NCI-H2081 (cell line): ENCODE data around the gene TRIM26.
"Not testable (repeated sequence)": the region's sequence is repeated elsewhere in the genome, so short reads cannot be mapped to it uniquely, and the experiment has no call there.

Source experiments
- DNase-seq, 2 experiments: peaks; one replicate each; lab custom pipeline; 2025; lab: John Stamatoyannopoulos, UW

Gene TRIM26

GRCh38 chr6:30171677-30172471, 41.3 kb downstream of the TRIM26 start:
- DNase-seq = no peak

DNA sequence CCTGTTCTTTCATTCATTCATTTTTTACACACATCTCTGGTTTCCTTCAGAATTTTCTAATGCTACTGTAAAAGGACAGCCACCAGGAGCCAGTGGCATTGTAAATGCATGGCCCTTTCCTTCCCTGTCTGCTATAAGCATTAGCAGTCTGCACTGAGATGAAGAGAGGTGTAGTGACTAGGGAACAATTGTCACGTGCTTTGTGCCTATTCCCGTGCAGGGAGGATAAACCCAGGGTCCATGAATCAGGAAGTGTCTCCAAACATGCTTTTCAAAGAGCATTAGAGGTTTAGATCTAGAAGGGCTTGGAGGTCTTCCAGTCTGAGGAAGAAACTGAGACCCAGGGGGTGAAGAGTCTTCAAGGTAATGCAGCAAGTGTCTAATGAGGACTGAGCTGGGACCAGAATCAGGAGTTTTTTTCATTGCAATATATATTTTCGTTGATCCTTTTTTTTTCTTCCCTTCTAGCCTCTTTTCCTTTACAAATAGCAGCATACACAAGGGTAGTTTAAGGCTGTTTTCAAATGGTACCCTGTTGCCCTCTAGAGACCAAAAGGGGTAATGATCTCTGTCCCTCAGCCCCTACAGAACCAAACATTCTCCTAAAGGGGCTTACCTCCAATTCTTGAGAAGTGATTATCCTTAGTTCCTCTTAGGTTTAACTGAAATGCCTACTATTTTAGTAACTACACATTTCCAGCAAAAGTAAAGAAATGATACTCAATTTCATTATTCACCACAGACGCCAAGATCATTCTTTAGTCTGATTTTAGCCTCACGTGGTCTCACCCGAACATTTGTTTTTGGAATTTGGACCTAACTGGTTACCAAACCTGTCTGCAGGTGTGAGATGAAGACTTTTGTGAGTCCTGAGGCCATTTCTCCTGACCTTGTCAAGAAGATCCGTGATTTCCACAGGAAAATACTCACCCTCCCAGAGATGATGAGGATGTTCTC, 43.3 kb downstream of the TRIM26 start:
- peak; percentile 17 to 48 for DNase-seq

- no peak for DNase-seq
Observed at GRCh38 chr6:30168741-30169140, 44.5 kb downstream of the TRIM26 start.

- no peak for DNase-seq
Observed at GRCh38 chr6:30167101-30167500, 46.1 kb downstream of the TRIM26 start.

DNA sequence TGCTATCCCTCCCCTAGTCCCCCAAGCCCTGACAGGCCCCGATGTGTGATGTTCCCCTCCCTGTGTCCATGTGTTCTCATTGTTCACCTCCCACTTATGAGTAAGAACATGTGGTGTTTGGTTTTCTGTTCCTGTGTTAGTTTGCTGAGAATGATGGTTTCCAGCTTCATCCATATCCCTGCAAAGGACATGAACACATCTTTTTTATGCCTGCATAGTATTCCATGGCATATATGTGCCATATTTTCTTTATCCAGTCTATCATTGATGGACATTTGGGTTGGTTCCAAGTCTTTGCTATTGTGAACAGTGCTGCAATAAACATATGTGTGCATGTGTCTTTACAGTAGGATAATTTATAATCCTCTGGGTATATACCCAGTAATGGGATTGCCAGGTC, 48.0 kb downstream of the TRIM26 start:
- DNase-seq = not testable (repeated sequence)

DNA sequence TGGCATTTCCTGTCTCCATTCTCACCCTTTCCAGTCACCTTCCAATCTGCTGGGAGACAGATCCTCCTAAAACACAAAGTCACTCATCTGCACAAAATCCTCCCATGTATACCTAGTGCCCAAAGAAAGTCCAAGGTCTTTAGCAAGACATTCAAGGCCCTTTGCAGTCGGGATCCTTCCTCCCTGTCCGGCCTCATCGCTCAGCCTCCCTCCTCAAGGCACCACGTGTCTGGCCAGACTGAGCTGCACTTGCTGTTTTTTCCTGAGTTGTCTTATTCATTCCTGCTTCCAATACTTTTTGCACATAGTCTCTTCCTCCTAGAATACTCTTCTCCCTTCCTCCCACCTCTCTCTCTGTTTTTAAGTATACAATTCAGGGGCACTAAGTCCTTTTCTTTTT, 48.5 kb downstream of the TRIM26 start:
- no peak for DNase-seq

DNA sequence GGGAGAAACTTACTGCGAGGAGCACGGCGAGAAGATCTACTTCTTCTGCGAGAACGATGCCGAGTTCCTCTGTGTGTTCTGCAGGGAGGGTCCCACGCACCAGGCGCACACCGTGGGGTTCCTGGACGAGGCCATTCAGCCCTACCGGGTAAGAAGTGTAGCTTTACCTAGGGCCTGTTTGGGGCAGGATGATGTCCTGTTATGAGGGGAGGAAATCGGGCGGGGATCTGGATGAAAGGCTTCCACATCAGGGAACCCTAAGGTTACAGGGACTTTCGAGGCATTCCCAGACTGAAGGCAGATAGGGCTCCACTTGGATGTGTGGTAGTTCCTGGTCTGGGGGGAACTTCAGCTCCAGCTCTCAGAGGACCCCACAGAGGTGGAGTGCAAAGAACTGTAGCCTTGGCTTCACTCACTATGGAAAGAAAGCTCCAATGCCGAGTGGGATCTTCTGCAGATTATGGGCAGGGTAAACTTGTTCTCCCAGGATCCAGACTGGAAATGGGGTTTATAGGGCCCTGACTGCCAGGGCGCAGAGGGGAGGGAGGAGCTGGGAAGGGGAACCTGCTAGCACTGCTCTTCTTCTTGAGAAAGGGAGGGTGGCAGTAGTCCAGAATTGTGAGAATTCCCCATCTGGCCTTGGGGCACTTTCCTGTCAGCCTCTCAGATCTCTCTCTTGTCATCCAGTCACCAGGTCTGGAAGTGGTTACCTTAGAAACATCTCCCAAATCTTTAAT, 49.1 kb downstream of the TRIM26 start:
- no peak for DNase-seq

- no peak for DNase-seq
Observed at GRCh38 chr6:30163090-30163917, 49.9 kb downstream of the TRIM26 start, which contains the start of gene TRIM15. TRIM15 (plus strand) TSS chr6:30163546; CDS start chr6:30163685, 139 bp downstream.

- DNase-seq = no peak
Observed at GRCh38 chr6:30162265-30163089, 50.7 kb downstream of the TRIM26 start.

GRCh38 chr6:30160785-30161531, 52.2 kb downstream of the TRIM26 start, which contains the start of gene TRIM10:
TRIM10 (minus strand) TSS chr6:30161211; CDS start chr6:30160858, 353 bp downstream.
- no peak for DNase-seq

DNA sequence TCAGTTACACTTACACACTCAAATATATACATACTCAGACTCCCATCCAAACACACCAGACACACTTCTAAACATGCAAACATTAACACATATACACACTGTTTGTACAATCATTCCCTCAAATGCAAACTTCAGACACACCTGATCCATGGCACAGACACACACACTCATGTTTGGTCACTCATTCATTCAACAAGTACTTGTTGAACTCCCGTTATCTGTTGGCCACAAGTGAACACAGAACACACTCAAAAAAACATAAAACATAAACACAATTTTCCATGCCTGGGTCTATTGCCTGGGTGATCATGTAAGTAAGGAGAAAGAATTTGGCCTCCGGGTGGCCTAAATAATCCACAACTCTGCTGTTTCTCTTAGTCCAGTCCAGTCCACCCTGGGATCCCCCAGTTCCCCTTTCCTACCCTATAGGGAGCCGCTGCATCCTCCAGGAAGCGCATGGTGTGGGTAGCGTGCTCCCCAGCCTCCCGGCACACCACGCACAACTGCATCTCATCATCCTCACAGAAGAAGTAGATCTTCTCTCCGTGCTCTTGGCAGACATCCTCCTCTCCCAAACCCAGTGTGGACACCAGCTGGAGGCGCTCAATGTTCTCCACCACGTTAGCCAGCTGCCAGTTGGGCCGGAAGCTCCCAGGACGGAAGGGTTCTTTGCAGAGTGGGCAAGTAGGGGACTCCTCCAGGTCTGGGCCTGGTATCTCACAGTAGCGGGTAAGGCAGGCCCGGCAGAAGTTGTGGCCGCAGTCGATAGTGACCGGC, 53.0 kb downstream of the TRIM26 start:
- DNase-seq = no peak

DNA sequence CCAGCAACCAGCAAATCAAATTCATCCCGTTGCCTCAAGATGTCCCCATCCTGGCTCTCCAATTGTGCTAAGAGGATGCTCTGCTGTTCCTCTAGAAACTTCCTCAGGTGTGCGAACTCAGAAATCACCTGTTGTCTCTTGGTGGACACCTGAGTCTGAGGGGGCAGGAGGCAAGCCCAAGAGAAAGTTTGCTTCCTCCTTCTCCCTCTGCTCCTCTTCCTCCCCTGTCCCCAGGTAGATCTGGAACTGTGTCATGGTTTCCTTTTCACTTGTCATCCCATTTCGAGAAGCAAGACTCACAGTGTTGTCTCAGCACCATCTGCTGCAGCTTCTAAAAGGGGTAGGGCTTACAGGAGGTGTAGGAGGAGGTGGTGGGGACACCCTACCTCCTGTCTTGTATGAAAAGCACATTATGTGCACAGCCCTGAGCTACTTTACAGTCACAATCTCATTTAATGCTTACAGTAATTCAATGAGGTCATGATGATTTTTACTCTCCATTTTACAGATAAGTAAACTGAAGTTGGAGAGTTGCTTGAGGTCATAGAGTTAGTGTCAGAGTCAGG, 54.6 kb downstream of the TRIM26 start:
- DNase-seq = no peak

- no peak for DNase-seq
Observed at GRCh38 chr6:30157999-30158398, 55.2 kb downstream of the TRIM26 start.

DNA sequence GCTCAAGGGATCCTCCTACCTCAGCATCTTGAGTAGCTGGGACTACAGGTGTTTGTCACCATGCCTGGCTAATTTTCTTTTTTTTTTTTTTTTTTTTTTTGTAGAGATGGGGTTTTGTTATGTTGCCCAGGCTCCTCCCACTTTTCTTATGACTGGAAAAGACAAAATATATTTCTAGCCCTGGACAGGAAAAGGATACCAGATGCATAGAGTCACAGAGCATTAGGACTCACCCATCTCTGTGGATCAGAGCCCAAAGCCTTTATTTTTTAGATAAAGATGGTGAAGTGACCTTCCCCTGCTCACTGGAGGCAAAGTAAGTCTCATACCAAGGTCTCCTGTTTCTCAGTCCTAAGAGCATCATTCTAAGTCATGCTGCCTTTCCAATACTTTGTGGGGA, 55.6 kb downstream of the TRIM26 start:
- DNase-seq = no peak

GRCh38 chr6:30156774-30157173, 56.4 kb downstream of the TRIM26 start:
- no peak for DNase-seq

- DNase-seq = no peak
Observed at GRCh38 chr6:30156262-30156599, 57.0 kb downstream of the TRIM26 start.

DNA sequence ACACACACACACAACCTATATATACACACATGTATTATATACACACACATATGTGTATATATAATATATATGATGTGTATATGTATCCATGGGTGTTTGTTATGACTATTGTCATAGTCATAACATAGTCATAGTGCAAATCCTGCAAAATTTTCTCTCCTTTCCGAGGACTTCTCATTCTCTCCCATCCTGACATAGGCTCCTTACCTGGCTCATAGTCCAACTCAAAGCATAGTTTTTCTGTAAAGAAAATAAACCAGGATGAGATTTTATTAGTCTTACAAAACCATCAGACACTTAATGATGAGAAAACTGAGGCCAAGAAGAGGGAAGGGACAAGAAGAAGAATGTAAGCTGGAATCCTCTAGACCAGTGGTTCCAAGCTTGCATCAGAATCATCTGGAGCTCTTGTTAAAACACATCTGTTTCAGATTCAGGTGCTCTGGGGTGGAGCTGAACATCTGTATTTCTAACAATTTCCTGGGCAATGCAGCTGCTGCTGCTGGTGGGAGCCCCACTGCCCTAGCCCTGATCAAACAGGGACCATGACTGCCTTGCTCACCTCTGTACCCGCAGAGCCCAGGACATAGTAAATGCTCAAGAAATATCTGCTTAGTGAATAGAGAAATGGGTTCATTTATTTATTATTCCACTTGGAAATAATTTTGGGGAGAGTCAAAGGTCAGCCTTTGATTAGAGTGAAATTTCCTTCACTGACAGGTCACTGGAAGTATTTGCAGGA, 57.5 kb downstream of the TRIM26 start:
- no peak for DNase-seq
